ENCODE measurements around the gene SETDB2. TPM values are rescaled to one million over a fixed set of nuclear protein-coding genes. Genes with fewer than 3 reads are reported as not detected.

The SETDB2 gene
- total and polyA plus RNA-seq, 2 of the 4 experiments (the other 2 are of a cell fraction), result 4.3 to 5.7 TPM

DNA sequence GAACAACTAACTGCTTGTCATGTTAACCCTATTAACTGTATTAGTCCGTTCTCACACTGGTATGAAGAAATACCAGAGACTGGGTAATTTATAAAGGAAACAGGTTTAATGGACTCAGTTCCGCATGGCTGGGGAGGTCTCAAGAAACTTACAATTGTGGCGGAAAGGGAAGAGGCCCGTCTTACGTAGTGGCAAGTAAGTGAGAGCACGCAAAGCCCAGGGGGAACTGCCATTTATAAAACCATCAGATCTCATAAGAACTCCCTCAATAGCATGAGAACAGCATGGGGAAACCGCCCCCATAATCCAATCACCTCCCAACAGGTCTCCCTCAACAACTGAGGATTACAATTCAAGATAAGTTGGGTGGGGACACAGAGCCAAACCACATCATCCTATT lies 86.4 kb downstream of the SETDB2 start:
- no peak for TF ChIP-seq CEBPB (IDR thresholded peaks at IDR 0.05; ENCODE audit: low read depth, low read length)
- no peak for TF ChIP-seq FOS (IDR thresholded peaks at IDR 0.05; ENCODE audit: low read depth, low read length)
- no peaks in the 10 kb centered on the region for H4K20me1 ChIP-seq (ENCODE audit: insufficient read depth, low read length)
- no peak overlapping the region for H3K9ac ChIP-seq (ENCODE audit: low read depth, low read length)
- no peak for DNase-seq
- no peak overlapping the region for H2AK9ac ChIP-seq (replicated peaks; ENCODE audit: low read depth, low read length, poor library complexity)
- no peaks in the 10 kb centered on the region for H3K9me3 ChIP-seq (ENCODE audit: control insufficient read depth, insufficient read depth, low read length)
- no peak overlapping the region for H3K14ac ChIP-seq (replicated peaks; ENCODE audit: low read depth, low read length)
- no peak overlapping the region for H2AFZ ChIP-seq (replicated peaks; ENCODE audit: low read length, poor library complexity)
- H4K8ac ChIP-seq (ENCODE audit: low read depth in 2 of 2, low read length in 2 of 2), result no peak overlapping the region
- H3K4me2 ChIP-seq (ENCODE audit: low read depth, low read length), result no peak overlapping the region
- no peaks in the 10 kb centered on the region; the same call in 1 of the 2 replicates for H3K4me1 ChIP-seq (ENCODE audit: control insufficient read depth, insufficient read depth, low read length)
- ATAC-seq (ENCODE audit: low read depth), result no peak
- ChIA-PET CTCF (no interaction called here), POLR2A (ENCODE audit: unreplicated experiment) (no interaction called here)
- no peak overlapping the region for H3K18ac ChIP-seq (ENCODE audit: low read depth, low read length)
- no peak overlapping the region for H2BK15ac ChIP-seq (ENCODE audit: low read depth, low read length)
- peaks cover 11% of the 10 kb centered on the region for H3K36me3 ChIP-seq (ENCODE audit: control insufficient read depth, insufficient read depth, low read length)
- H3K27ac ChIP-seq (ENCODE audit: insufficient read depth, low read length), result no peak overlapping the region
- dilution Hi-C loops (cut with HindIII; ENCODE audit: low sequenced_read_pairs, unreplicated experiment), result no loop called here
- H2BK5ac ChIP-seq (ENCODE audit: low read depth, low read length, poor library complexity, severe bottlenecking), result no peak overlapping the region
- no peak overlapping the region for H3K4ac ChIP-seq (ENCODE audit: low read depth, low read length)
- in situ Hi-C loops (cut with MboI; ENCODE audit: low sequenced_read_pairs), result no loop called here
- no peak overlapping the region for H4K91ac ChIP-seq (ENCODE audit: insufficient read depth, low read depth, low read length)
- no peak overlapping the region for H4K5ac ChIP-seq (ENCODE audit: low read depth, low read length)
- intact Hi-C loops (cut with micrococcal nuclease), result no loop called here
- no peaks in the 10 kb centered on the region for H3K9me1 ChIP-seq (ENCODE audit: insufficient read depth, low read length)
- H3K79me1 ChIP-seq (ENCODE audit: low read depth in 1 of 2, low read length in 2 of 2), result no peaks in the 10 kb centered on the region; a peak in 1 of 4 replicates
- H3K56ac ChIP-seq (ENCODE audit: extremely low read depth, insufficient read depth, low read length), result no peak overlapping the region
- no peaks in the 10 kb centered on the region for H3K27me3 ChIP-seq (ENCODE audit: control insufficient read depth, insufficient read depth, low read length)
- no peak overlapping the region for H3K4me3 ChIP-seq (ENCODE audit: insufficient read depth, low read depth, low read length)
- WGBS, 2 experiments (ENCODE audit: extremely low coverage in 2 of 2, insufficient read length in 1 of 2), result no CpG with 5 or more reads among the region's 7 CpGs
- H3K23ac ChIP-seq (ENCODE audit: low read depth, low read length), result no peak overlapping the region
- no TSS peak for BruUV-seq (replicated peaks)
- no peak overlapping the region for H2BK20ac ChIP-seq (ENCODE audit: low read depth, low read length)
- H2BK120ac ChIP-seq (ENCODE audit: low read depth, low read length), result no peak overlapping the region
- H2AK5ac ChIP-seq (ENCODE audit: low read depth, low read length), result no peak overlapping the region

Measured in IMR-90 (cell line).